Measurements from ENCODE around the gene THSD7A.

DNA sequence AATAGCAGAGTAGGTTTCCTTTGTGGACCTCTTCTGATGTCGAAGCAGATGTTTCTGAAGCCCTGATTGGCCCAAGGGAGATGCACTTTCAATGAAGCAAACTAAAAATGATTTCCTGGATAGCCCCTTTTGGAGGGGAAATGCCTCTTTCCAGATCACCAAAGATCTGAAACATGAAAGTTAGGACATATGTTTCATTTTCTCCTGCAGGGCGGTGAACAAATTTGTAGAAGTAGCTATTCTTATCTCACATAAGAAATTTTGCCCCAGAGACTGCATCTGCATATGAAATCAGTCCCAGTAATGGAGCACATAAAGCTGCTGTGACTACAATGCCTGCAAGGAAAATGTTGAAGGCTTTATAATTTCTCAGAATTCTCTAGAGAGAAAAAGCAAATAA is 56.0 kb downstream of the THSD7A start:
- TF ChIP-seq, protein P1, sequence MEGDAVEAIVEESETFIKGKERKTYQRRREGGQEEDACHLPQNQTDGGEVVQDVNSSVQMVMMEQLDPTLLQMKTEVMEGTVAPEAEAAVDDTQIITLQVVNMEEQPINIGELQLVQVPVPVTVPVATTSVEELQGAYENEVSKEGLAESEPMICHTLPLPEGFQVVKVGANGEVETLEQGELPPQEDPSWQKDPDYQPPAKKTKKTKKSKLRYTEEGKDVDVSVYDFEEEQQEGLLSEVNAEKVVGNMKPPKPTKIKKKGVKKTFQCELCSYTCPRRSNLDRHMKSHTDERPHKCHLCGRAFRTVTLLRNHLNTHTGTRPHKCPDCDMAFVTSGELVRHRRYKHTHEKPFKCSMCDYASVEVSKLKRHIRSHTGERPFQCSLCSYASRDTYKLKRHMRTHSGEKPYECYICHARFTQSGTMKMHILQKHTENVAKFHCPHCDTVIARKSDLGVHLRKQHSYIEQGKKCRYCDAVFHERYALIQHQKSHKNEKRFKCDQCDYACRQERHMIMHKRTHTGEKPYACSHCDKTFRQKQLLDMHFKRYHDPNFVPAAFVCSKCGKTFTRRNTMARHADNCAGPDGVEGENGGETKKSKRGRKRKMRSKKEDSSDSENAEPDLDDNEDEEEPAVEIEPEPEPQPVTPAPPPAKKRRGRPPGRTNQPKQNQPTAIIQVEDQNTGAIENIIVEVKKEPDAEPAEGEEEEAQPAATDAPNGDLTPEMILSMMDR (IDR thresholded peaks at IDR 0.05; ENCODE audit: insufficient read depth, low read depth, low read length) = no peak
- TF ChIP-seq EZH2 (IDR thresholded peaks at IDR 0.05; ENCODE audit: insufficient read depth, low read length) = no peak
